T-helper 2 cell (primary cell): Measurements from ENCODE around the gene TMEM221.

Source experiments
- DNase-seq, 5 experiments: peaks; one replicate each; pipeline versions ENCODE4 v3.0.0 to v3.0.0-alpha.2; 2012 to 2022

The TMEM221 gene

DNA sequence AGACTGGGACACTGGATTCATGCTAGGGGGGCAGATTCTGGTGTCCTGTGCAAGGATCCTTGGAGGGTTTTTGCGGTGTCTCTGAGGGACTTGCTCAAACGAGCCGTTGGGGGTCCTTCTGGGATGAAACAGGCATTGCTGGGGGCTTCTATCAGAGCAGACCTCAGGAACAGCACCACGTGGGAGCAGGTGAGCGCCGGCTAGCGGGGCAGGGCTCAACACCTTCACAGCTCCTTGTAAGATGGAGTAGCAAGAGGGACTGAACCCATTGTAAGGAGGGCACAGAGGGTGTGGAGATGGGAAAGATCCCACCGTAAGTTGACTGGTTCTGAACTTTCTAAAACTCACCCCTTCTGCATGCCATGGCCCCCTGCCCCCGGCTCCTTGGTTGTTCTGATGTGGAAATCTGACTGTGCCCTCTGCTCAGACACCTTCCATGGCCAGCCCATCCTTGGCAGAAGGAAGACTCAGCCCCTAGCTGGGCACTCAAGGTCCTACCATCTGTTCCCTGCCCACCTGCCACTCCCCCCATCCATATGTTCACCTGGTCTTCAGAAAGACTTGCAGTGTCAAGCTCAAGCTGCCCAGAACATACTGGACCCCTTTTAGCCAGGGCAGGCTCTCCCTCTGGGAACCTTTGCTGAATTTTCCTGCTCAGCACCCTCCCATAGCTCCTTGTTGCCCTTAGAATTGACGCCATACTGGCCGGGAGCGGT lies 23.1 kb upstream of the TMEM221 start:
- DNase-seq, result no peak

DNA sequence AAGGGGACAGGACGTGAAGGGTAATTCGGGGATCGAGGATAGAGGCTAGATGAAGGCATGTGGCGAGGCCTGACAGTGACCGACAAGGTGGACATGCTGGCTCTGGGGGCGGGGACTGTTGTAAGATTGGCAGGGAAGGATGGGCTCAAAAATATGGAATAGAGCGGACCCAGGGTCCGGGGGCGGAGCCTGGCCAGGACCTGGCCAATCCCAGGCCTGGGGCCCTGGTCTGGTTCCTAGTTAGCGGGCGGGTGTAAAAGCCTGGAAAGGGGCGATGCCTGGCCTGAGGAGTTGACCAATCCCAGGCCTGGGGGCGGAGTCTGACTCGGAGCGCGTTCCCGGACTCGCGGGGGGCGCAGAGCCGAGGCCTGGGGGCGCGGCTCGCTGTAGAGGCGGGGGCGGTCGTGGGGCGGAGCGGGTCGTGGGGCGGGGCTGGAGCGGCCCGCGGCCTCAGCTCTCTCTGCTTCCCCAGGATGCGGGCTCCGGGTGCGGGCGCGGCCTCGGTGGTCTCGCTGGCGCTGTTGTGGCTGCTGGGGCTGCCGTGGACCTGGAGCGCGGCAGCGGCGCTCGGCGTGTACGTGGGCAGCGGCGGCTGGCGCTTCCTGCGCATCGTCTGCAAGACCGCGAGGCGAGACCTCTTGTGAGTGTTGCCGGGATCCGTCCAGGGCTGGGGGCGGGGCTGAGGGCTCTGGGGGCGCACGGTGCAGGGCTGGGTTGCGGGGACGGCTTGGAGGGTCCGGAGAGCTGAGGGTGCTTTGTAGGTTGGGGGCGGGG lies 21.8 kb upstream of the TMEM221 start, which contains the start of gene SLC27A1:
Gene SLC27A1, plus strand, starts transcription at position 457 of the 774 bp plus-strand sequence. Its CDS starts 17 bp downstream, at position 474.
- DNase-seq, result peak; percentile 79 to 95 (median 87)

DNA sequence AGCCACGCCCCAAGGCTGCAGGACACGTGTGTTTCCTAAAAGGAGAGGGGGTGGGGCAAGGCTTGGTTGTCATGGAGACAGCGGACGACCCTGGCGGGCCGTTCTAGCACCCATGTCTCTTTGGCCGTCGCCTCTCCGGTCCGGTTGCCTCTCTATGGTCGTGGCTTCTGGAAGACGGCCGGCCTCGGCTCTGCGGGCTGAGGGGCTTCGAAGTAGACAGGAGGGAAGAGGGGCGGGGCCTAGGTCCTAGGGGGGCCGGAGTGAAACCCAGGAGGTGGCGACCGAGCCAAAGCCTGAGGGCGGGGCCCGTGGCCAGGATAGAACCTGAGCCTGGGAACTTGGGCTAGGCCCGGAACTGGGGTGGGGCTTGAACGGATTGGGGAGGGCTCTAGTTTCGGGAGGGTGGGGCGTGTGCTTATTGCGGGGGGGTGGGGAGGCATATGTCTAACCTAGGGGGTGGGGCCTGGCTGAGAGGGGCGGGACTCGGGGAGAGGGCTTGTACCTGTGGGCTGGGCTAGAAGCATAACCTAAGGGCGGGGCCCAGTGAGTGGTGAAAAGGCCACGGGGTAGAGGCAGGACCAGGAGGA lies 21.1 kb upstream of the TMEM221 start:
- peak; percentile 80 to 94 (median 92) for DNase-seq

- no peak for DNase-seq
These were observed 20.6 kb upstream of the TMEM221 start for GRCh38 chr19:17469092-17469480.

GRCh38 chr19:17468302-17469091 lies 20.0 kb upstream of the TMEM221 start:
- DNase-seq, result no peak

GRCh38 chr19:17467471-17468301 lies 19.2 kb upstream of the TMEM221 start:
- DNase-seq, result no peak

DNA sequence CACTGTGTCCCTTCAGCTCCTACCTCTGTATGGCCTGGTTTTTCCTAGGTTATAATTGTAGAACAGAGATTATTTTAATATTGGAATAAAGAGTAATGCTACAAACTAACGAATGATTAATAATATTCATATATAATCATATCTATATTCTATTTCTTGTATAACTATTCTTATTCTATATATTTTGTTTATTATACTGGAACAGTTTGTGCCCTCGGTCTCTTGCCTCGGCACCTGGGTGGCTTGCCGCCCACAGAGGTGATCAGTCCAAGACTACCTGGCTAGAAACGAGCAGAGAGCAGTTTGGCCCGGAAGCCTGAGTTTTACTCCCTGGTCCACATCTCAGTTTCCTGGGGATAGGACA lies 18.0 kb upstream of the TMEM221 start:
- no peak for DNase-seq

GRCh38 chr19:17460372-17461230 lies 12.1 kb upstream of the TMEM221 start, which contains the start of gene NXNL1:
TSS of gene NXNL1 (minus strand) at chr19:17460926. CDS start at chr19:17460869, 57 bp downstream.
- no peak for DNase-seq

GRCh38 chr19:17458970-17459369 lies 10.5 kb upstream of the TMEM221 start:
- no peak for DNase-seq

- DNase-seq, result no peak
These were observed 9.1 kb upstream of the TMEM221 start for GRCh38 chr19:17457616-17458015.

DNA sequence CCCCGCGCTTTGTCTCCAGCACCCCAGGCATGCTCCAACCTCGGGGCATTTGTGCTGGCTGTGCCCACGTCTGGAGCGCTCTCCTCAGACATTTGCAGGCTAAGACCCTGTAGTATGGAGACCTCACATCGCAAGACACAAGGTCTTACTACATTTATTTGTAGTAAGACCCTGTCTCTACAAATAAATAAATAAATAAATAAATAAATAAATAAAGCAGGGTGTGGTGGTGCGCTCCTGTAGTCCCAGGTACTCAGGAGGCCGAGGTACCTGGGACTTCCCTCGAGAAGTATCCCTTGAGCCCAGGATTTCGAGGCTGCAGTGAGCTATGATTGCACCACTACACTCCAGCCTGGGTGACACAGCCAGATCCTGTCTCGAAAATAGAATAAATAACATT lies 7.7 kb upstream of the TMEM221 start:
- DNase-seq, result no peak

DNA sequence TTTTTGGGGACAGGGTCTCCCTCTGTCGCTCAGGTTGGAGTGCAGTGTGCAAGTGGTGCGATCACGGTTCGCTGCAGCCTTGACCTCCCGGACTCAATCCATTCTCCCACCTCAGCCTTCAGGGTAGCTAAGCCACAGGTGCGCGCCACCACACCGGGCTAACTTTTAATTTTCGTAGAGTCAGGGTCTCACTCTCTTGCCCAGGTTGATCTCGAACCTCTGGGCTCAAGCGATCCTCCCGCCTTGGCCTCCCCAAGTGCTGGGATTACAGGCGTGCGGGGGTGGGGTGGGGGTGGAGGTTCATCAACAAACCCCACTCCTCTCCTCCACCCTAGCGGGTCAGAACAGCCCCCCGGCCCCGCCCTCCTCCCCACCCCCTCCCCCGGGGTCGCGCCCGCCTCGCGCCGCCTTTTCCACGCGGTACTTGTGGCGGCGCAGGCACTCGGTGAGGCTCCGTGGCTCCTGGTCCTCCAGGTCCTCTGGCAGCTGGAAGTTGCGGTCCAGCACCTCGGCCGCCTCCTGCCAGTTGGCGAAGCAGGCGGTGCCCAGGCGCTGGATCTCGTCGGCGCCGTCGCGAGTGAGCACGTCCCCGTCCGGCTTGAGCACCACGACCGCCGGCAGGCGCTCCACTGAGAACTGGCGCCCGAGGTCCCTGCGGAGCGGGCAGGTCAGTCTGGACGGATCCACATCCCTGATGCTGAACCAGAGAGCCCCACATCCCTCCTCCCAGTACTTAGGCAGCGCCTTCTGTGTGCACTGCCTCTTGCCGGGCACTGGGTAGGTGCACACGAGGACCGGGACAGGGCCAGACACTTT lies 7.0 kb upstream of the TMEM221 start:
- DNase-seq, result no peak

- DNase-seq, result no peak
These were observed 6.2 kb upstream of the TMEM221 start for GRCh38 chr19:17454576-17455071.

GRCh38 chr19:17451820-17452219 lies 3.4 kb upstream of the TMEM221 start:
- DNase-seq, result no peak

GRCh38 chr19:17450264-17451075 lies 2.0 kb upstream of the TMEM221 start:
- peak in 2 of 5 experiments; percentile 19 to 74 for DNase-seq

GRCh38 chr19:17447704-17448130 lies 751 bp downstream of the TMEM221 start:
- DNase-seq, result no peak

DNA sequence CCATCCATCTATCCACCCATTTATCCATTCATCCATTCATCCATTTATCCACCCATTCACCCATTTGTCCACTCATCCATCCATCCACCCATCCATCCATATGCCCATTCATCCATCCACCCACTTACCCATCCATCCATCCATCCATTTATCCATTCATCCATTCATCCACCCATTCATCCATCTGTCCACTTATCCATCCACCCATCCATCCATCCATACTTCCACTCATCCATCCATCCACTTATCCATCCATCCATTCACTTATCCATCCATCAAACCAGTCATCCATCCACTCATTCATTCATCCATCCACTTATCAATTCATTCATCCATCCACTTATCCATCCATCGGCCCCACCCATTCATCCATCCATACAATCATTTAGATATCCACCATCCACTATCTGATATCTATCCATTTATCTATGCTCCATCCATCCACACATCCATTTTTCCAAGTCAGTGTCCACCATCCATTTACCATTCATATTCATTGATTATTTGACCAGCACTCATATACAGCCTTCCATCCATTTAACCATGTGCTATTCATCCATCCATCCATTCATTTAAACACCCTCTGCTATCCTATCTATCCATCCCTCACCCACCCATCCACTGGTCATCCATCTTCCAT lies 2.8 kb downstream of the TMEM221 start:
- DNase-seq, result no peak
